Measurements from ENCODE around the gene EBI3. TPM values are rescaled to one million over a fixed set of nuclear protein-coding genes. Genes with fewer than 3 reads are reported as not detected.
"Not testable (repeated sequence)": the region's sequence is repeated elsewhere in the genome, so short reads cannot be mapped to it uniquely, and the experiment has no call there.

The EBI3 gene
- polyA plus RNA-seq, 1 donor, result 0.72 TPM

GRCh38 chr19:4279267-4279529 lies 49.9 kb downstream of the EBI3 start:
- no peak for DNase-seq

DNA sequence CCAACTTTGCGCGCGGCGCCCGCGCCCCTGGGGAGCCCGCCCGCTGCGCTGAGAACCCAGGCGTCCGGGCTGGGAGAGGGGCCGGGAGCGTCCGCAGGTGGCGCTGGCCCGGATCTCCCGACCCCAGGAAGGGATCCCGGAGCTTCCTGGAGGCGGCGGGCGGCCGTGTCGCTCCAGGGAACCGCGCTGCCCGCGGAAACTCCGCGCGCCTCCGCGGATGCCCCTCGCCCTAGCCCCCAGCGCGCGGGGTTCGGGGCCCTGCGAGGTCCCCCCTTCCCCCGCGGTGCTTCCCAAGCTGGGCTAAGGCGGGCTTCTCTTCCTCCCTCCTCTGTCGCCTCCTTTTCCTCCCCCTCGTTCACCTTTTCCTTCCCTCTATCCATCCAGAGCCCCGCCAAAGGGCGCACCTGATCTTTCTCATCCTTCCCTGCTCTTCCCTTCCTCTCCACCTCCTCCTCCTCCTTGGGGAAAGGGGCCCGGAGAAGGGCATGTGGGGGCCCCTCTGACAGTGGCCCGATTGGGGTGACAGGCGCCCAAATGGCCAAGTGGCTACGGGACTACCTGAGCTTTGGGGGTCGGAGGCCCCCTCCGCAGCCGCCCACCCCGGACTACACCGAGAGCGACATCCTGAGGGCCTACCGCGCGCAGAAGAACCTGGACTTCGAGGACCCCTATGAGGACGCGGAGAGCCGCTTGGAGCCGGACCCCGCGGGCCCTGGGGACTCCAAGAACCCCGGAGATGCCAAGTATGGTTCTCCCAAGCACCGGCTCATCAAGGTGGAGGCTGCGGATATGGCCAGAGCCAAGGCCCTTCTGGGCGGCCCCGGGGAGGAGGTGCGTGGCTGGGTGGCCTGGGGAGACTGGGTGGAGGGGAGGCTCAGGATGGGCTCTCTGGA lies 50.5 kb downstream of the EBI3 start:
- DNase-seq, result no peak

- no peak for DNase-seq
Measured at GRCh38 chr19:4284176-4284958, 55.0 kb downstream of the EBI3 start.

DNA sequence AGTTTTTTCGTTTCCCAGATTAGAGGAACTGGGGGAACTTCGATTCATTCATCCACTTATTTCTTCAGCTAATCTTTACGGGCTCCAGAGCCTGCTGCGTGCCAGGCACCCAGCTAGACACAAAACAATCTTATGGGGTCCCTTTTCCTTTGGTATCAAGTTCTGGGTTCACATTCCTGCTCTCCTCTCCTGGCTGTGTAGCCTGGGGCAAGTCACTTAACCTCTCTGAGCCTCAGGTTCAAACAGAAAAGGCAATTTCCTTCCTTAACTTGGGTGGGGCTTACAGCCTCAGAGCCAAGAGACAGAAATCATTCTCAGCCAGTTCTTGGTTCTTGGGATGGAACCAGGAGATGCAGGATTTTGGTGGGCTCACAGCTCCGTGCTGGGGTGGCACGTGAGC lies 55.7 kb downstream of the EBI3 start:
- DNase-seq, result no peak

- not testable (repeated sequence) for DNase-seq
Measured at GRCh38 chr19:4286141-4286540, 56.8 kb downstream of the EBI3 start.

Other genes starting within 250 kb of the EBI3 start
- 2,964 TPM for gene EEF2, start 244.1 kb upstream of the EBI3 start, polyA plus RNA-seq (ENCODE audit: insufficient read length)
- gene PIAS4, start 221.8 kb upstream of the EBI3 start, polyA plus RNA-seq (ENCODE audit: insufficient read length), result 27.5 TPM
- 10.7 TPM for gene ZBTB7A, start 162.6 kb upstream of the EBI3 start, polyA plus RNA-seq (ENCODE audit: insufficient read length)
- gene MAP2K2, start 105.4 kb upstream of the EBI3 start, polyA plus RNA-seq (ENCODE audit: insufficient read length), result 124 TPM
- gene CREB3L3, start 75.9 kb upstream of the EBI3 start, polyA plus RNA-seq (ENCODE audit: insufficient read length), result not detected
- gene SIRT6, start 47.0 kb upstream of the EBI3 start, polyA plus RNA-seq (ENCODE audit: insufficient read length), result 15.5 TPM
- gene ANKRD24, start 46.8 kb upstream of the EBI3 start, polyA plus RNA-seq (ENCODE audit: insufficient read length), result 1.6 TPM
- gene YJU2, start 17.6 kb downstream of the EBI3 start, polyA plus RNA-seq (ENCODE audit: insufficient read length), result 14.9 TPM
- gene SHD, start 49.7 kb downstream of the EBI3 start, polyA plus RNA-seq (ENCODE audit: insufficient read length), result 174 TPM
- 0.89 TPM for gene TMIGD2, start 72.9 kb downstream of the EBI3 start, polyA plus RNA-seq (ENCODE audit: insufficient read length)
- gene FSD1, start 75.1 kb downstream of the EBI3 start, polyA plus RNA-seq (ENCODE audit: insufficient read length), result 1.2 TPM
- gene STAP2, start 109.3 kb downstream of the EBI3 start, polyA plus RNA-seq (ENCODE audit: insufficient read length), result 5.9 TPM
- 17.3 TPM for gene MPND, start 114.0 kb downstream of the EBI3 start, polyA plus RNA-seq (ENCODE audit: insufficient read length)
- gene SH3GL1, start 171.0 kb downstream of the EBI3 start, polyA plus RNA-seq (ENCODE audit: insufficient read length), result 64.4 TPM
- 10.7 TPM for gene CHAF1A, start 173.1 kb downstream of the EBI3 start, polyA plus RNA-seq (ENCODE audit: insufficient read length)
- 145 TPM for gene UBXN6, start 228.3 kb downstream of the EBI3 start, polyA plus RNA-seq (ENCODE audit: insufficient read length)
- 88.0 TPM for gene HDGFL2, start 242.8 kb downstream of the EBI3 start, polyA plus RNA-seq (ENCODE audit: insufficient read length)

Measured in hindlimb muscle (tissue), 1 donor.